ENCODE measurements around the gene BCL11A.
A peak's percentile ranks its signal among the peaks of the same experiment; 100 is the strongest.

The BCL11A gene

GRCh38 chr2:60546756-60547420 is 6.6 kb downstream of the BCL11A start:
- Histone ChIP-seq H3K4me1 (ENCODE audit: control insufficient read depth, insufficient read depth, low read depth, low read length) (peaks cover 11% of the 10 kb centered on the region), H2BK12ac (ENCODE audit: low read length in 2 of 2) (no peak overlapping the region), H3K23ac (ENCODE audit: low read length in 2 of 2) (no peak overlapping the region), H3K27me3 (ENCODE audit: control insufficient read depth in 1 of 2, insufficient read depth in 1 of 2, low read length in 2 of 2) (peaks cover 0 to 76% of the 10 kb centered on the region in 2 experiments), H3K79me1 (replicated peaks; ENCODE audit: low read length, poor library complexity, severe bottlenecking) (peaks cover 30% of the 10 kb centered on the region), H3K27ac (ENCODE audit: low read length, poor library complexity, severe bottlenecking) (no peak overlapping the region), H3K9me3 (ENCODE audit: control insufficient read depth, low read length) (no peaks in the 10 kb centered on the region), H3K9ac (ENCODE audit: low read length) (no peak overlapping the region), H3K4me2 (ENCODE audit: low read length, poor library complexity, severe bottlenecking) (no peak overlapping the region), H2BK120ac (ENCODE audit: low read depth, low read length) (no peak overlapping the region), H3K14ac (ENCODE audit: low read length in 2 of 2) (no peak overlapping the region), H4K8ac (ENCODE audit: low read length) (no peak overlapping the region), H4K91ac (ENCODE audit: low read length) (no peak overlapping the region), H3K4me3 (ENCODE audit: insufficient read depth in 1 of 2, low read depth in 1 of 2, low read length in 2 of 2) (no peak overlapping the region), H2AFZ (ENCODE audit: low read depth, low read length) (no peak overlapping the region), H3K4ac (ENCODE audit: low read depth in 1 of 2, low read length in 2 of 2) (no peak overlapping the region), H3K18ac (ENCODE audit: low read depth in 1 of 2, low read length in 2 of 2) (no peak overlapping the region), H2BK5ac (ENCODE audit: low read depth, low read length, poor library complexity, severe bottlenecking) (no peak overlapping the region), H2AK5ac (ENCODE audit: low read length, severe bottlenecking) (no peak overlapping the region), H3K36me3 (ENCODE audit: control insufficient read depth in 1 of 2, insufficient read depth in 2 of 2, low read depth in 1 of 2, low read length in 2 of 2) (peaks cover 0 to 11% of the 10 kb centered on the region in 2 experiments), H2BK15ac (ENCODE audit: low read depth, poor library complexity, severe bottlenecking) (no peak overlapping the region)
- no peak for DNase-seq
- WGBS, result 83% methylated on average over 3 of the region's 6 CpGs

GRCh38 chr2:60544954-60545560 is 8.4 kb downstream of the BCL11A start:
- H2AK5ac ChIP-seq (ENCODE audit: low read length, severe bottlenecking), result no peak overlapping the region
- H3K4me3 ChIP-seq (ENCODE audit: insufficient read depth in 1 of 2, low read depth in 1 of 2, low read length in 2 of 2), result no peak overlapping the region
- DNase-seq, result peak; percentile 26

GRCh38 chr2:60544062-60544461 is 9.4 kb downstream of the BCL11A start:
- H3K23ac ChIP-seq (ENCODE audit: low read length in 2 of 2), result no peak overlapping the region
- no peak overlapping the region for H4K8ac ChIP-seq (ENCODE audit: low read length)
- no peak overlapping the region for H3K4me3 ChIP-seq (ENCODE audit: insufficient read depth in 1 of 2, low read depth in 1 of 2, low read length in 2 of 2)
- H3K36me3 ChIP-seq (ENCODE audit: control insufficient read depth in 1 of 2, insufficient read depth in 2 of 2, low read depth in 1 of 2, low read length in 2 of 2), result peaks cover 0 to 11% of the 10 kb centered on the region in 2 experiments
- peaks cover 19% of the 10 kb centered on the region for H3K79me1 ChIP-seq (replicated peaks; ENCODE audit: low read length, poor library complexity, severe bottlenecking)
- no peak overlapping the region for H3K9ac ChIP-seq (ENCODE audit: low read length)
- peak; percentile 14 for DNase-seq
- H3K18ac ChIP-seq (ENCODE audit: low read depth in 1 of 2, low read length in 2 of 2), result no peak overlapping the region
- H3K4me2 ChIP-seq (ENCODE audit: low read length, poor library complexity, severe bottlenecking), result no peak overlapping the region
- H2BK12ac ChIP-seq (ENCODE audit: low read length in 2 of 2), result no peak overlapping the region
- no peak overlapping the region for H4K91ac ChIP-seq (ENCODE audit: low read length)
- H3K9me3 ChIP-seq (ENCODE audit: control insufficient read depth, low read length), result no peaks in the 10 kb centered on the region
- no peak overlapping the region for H3K14ac ChIP-seq (ENCODE audit: low read length in 2 of 2)
- H3K4ac ChIP-seq (ENCODE audit: low read depth in 1 of 2, low read length in 2 of 2), result no peak overlapping the region
- H2AK5ac ChIP-seq (ENCODE audit: low read length, severe bottlenecking), result no peak overlapping the region
- H2BK120ac ChIP-seq (ENCODE audit: low read depth, low read length), result no peak overlapping the region
- H3K27ac ChIP-seq (ENCODE audit: low read length, poor library complexity, severe bottlenecking), result no peak overlapping the region
- no peak overlapping the region for H2AFZ ChIP-seq (ENCODE audit: low read depth, low read length)
- H2BK15ac ChIP-seq (ENCODE audit: low read depth, poor library complexity, severe bottlenecking), result no peak overlapping the region
- no peaks in the 10 kb centered on the region for H3K4me1 ChIP-seq (ENCODE audit: control insufficient read depth, insufficient read depth, low read depth, low read length)
- no peak overlapping the region for H2BK5ac ChIP-seq (ENCODE audit: low read depth, low read length, poor library complexity, severe bottlenecking)
- peaks cover 0 to 67% of the 10 kb centered on the region in 2 experiments for H3K27me3 ChIP-seq (ENCODE audit: control insufficient read depth in 1 of 2, insufficient read depth in 1 of 2, low read length in 2 of 2)
- 81% methylated on average over 7 of the region's 7 CpGs for WGBS

More at GRCh38 chr2:60544954-60545560, 8.4 kb downstream of the BCL11A start:
- H2AFZ ChIP-seq (ENCODE audit: low read depth, low read length), result no peak overlapping the region
- no peak overlapping the region for H3K14ac ChIP-seq (ENCODE audit: low read length in 2 of 2)
- H4K8ac ChIP-seq (ENCODE audit: low read length), result no peak overlapping the region
- no peak overlapping the region for H2BK120ac ChIP-seq (ENCODE audit: low read depth, low read length)
- no peak overlapping the region for H3K4me2 ChIP-seq (ENCODE audit: low read length, poor library complexity, severe bottlenecking)
- H3K18ac ChIP-seq (ENCODE audit: low read depth in 1 of 2, low read length in 2 of 2), result no peak overlapping the region
- no peak overlapping the region for H3K27ac ChIP-seq (ENCODE audit: low read length, poor library complexity, severe bottlenecking)
- H4K91ac ChIP-seq (ENCODE audit: low read length), result no peak overlapping the region
- H3K27me3 ChIP-seq (ENCODE audit: control insufficient read depth in 1 of 2, insufficient read depth in 1 of 2, low read length in 2 of 2), result peaks cover 0 to 74% of the 10 kb centered on the region in 2 experiments
- H3K9me3 ChIP-seq (ENCODE audit: control insufficient read depth, low read length), result no peaks in the 10 kb centered on the region
- H2BK12ac ChIP-seq (ENCODE audit: low read length in 2 of 2), result no peak overlapping the region
- H3K4ac ChIP-seq (ENCODE audit: low read depth in 1 of 2, low read length in 2 of 2), result no peak overlapping the region
- no peak overlapping the region for H2BK15ac ChIP-seq (ENCODE audit: low read depth, poor library complexity, severe bottlenecking)
- WGBS, result 18% methylated on average over 7 of the region's 9 CpGs
- no peak overlapping the region for H3K9ac ChIP-seq (ENCODE audit: low read length)
- no peak overlapping the region for H3K23ac ChIP-seq (ENCODE audit: low read length in 2 of 2)
- H2BK5ac ChIP-seq (ENCODE audit: low read depth, low read length, poor library complexity, severe bottlenecking), result no peak overlapping the region
- peaks cover 0 to 11% of the 10 kb centered on the region in 2 experiments for H3K36me3 ChIP-seq (ENCODE audit: control insufficient read depth in 1 of 2, insufficient read depth in 2 of 2, low read depth in 1 of 2, low read length in 2 of 2)
- H3K79me1 ChIP-seq (replicated peaks; ENCODE audit: low read length, poor library complexity, severe bottlenecking), result peaks cover 22% of the 10 kb centered on the region
- H3K4me1 ChIP-seq (ENCODE audit: control insufficient read depth, insufficient read depth, low read depth, low read length), result peaks cover 2% of the 10 kb centered on the region

GRCh38 chr2:60541056-60541651 is 12.3 kb downstream of the BCL11A start:
- Histone ChIP-seq H2AFZ (ENCODE audit: low read depth, low read length) (no peak overlapping the region), H3K27me3 (ENCODE audit: control insufficient read depth in 1 of 2, insufficient read depth in 1 of 2, low read length in 2 of 2) (peaks cover 0 to 54% of the 10 kb centered on the region in 2 experiments), H2BK5ac (ENCODE audit: low read depth, low read length, poor library complexity, severe bottlenecking) (no peak overlapping the region), H3K9me3 (ENCODE audit: control insufficient read depth, low read length) (no peaks in the 10 kb centered on the region), H2BK15ac (ENCODE audit: low read depth, poor library complexity, severe bottlenecking) (no peak overlapping the region), H3K4me1 (ENCODE audit: control insufficient read depth, insufficient read depth, low read depth, low read length) (no peaks in the 10 kb centered on the region), H3K4me2 (ENCODE audit: low read length, poor library complexity, severe bottlenecking) (no peak overlapping the region), H3K36me3 (ENCODE audit: control insufficient read depth in 1 of 2, insufficient read depth in 2 of 2, low read depth in 1 of 2, low read length in 2 of 2) (peaks cover 0 to 11% of the 10 kb centered on the region in 2 experiments), H3K4ac (ENCODE audit: low read depth in 1 of 2, low read length in 2 of 2) (no peak overlapping the region), H3K27ac (ENCODE audit: low read length, poor library complexity, severe bottlenecking) (no peak overlapping the region), H2AK5ac (ENCODE audit: low read length, severe bottlenecking) (no peak overlapping the region), H3K14ac (ENCODE audit: low read length in 2 of 2) (no peak overlapping the region), H3K23ac (ENCODE audit: low read length in 2 of 2) (no peak overlapping the region), H3K18ac (ENCODE audit: low read depth in 1 of 2, low read length in 2 of 2) (no peak overlapping the region), H2BK12ac (ENCODE audit: low read length in 2 of 2) (no peak overlapping the region), H2BK120ac (ENCODE audit: low read depth, low read length) (no peak overlapping the region), H3K79me1 (replicated peaks; ENCODE audit: low read length, poor library complexity, severe bottlenecking) (peaks cover 19% of the 10 kb centered on the region), H3K4me3 (ENCODE audit: insufficient read depth in 1 of 2, low read depth in 1 of 2, low read length in 2 of 2) (no peak overlapping the region), H3K9ac (ENCODE audit: low read length) (no peak overlapping the region), H4K8ac (ENCODE audit: low read length) (no peak overlapping the region), H4K91ac (ENCODE audit: low read length) (no peak overlapping the region)
- 91% methylated on average over 2 of the region's 3 CpGs for WGBS
- no peak for DNase-seq

Data from mesenchymal stem cell (in vitro differentiated cells and primary cell).